AG04450 (cell line): Measurements from ENCODE around the gene PHLDA3. TPM values are rescaled to one million over a fixed set of nuclear protein-coding genes. Genes with fewer than 3 reads are reported as not detected.

Source experiments
- CTCF ChIA-PET: fragments of 300-600, 350-600 bp; formaldehyde crosslinking; extraction: SDS; loops from one replicate; lab custom pipeline; 2022; ENCODE audit warnings: antibody characterized with exemption, inconsistent platforms; lab: Charles Lee
- POLR2A ChIA-PET: fragments of 350-600 bp; formaldehyde crosslinking; extraction: SDS; loops from one replicate; lab custom pipeline; 2021; ENCODE audit warnings: antibody characterized with exemption, inconsistent platforms; lab: Yijun Ruan, JAX
- DNase-seq: peaks from one replicate; pipeline ENCODE4 v3.0.0-alpha.2; 2011; ENCODE audit warnings: low read depth, low spot score
- H3K27ac ChIP-seq: one replicate; pipeline ENCODE4 v1.5.1; 2012; ENCODE audit warnings: low read depth, low read length, control low read depth
- H3K27me3 ChIP-seq: one replicate; pipeline ENCODE4 v1.6.0; 2012; ENCODE audit warnings: low read length; ENCODE audit not compliant: control insufficient read depth, insufficient read depth
- H3K4me3 ChIP-seq: 2 replicates; pipeline ENCODE4 v1.5.1; 2011; ENCODE audit warnings: mild to moderate bottlenecking, low read depth, low read length, control low read depth
- H3K9me3 ChIP-seq: 2 replicates; pipeline ENCODE4 v1.5.1; 2012; ENCODE audit warnings: low read length; ENCODE audit not compliant: control insufficient read depth, insufficient read depth
- polyA plus RNA-seq: library from polyadenylated mRNA; depleted of rRNA; stranded (reverse); fragments of >200 nt; gene quantifications from 2 replicates; pipeline ENCODE4 v1.2.3, GENCODE V29; 2011
- TF ChIP-seq, protein P1 (sequence below): IDR thresholded peaks from 2 replicates; pipeline ENCODE4 v1.5.1; 2011; ENCODE audit warnings: low read depth, low read length, control low read depth, inconsistent platforms

PHLDA3 gene
- polyA plus RNA-seq, 1 experiment = 58.9 TPM

DNA sequence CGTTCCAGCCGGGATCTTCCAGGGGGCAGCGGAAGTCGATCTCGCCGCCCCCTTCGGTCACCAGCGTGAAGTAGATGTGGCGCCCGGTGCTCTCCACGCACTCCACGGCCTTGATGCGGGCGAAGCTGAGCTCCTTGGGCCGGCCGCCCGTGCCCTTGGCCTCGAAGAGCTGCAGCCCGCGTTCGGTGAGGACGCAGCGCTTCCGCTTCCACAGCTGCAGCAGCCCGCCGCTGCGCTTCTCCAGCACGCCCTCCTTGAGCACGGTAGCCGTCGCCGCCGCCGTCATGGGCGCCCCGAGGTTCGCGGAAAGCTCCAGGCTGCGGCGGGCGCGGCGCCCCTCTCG lies 516 bp downstream of the PHLDA3 start:
- peak overlapping the region; percentile 99 for H3K4me3 ChIP-seq
- peak overlapping the region; percentile 75 for H3K27ac ChIP-seq
- DNase-seq = no peak
- H3K27me3 ChIP-seq = no peaks in the 10 kb centered on the region
- H3K9me3 ChIP-seq = peaks cover 5% of the 10 kb centered on the region; the same call in 1 of the 2 replicates
- ChIA-PET POLR2A (interaction anchor here (0.5 to 3.3 kb wide), 21 partner anchors 7 to 1242 kb away, joined by 3 to 36 read pairs (median 8); no protein-coding TSS in a partner anchor), CTCF (interaction anchor here (1.2 to 2.4 kb wide), 3 partner anchors 20 to 44 kb away, joined by 4 to 19 read pairs (median 14); no protein-coding TSS in a partner anchor)
- TF ChIP-seq, protein P1, sequence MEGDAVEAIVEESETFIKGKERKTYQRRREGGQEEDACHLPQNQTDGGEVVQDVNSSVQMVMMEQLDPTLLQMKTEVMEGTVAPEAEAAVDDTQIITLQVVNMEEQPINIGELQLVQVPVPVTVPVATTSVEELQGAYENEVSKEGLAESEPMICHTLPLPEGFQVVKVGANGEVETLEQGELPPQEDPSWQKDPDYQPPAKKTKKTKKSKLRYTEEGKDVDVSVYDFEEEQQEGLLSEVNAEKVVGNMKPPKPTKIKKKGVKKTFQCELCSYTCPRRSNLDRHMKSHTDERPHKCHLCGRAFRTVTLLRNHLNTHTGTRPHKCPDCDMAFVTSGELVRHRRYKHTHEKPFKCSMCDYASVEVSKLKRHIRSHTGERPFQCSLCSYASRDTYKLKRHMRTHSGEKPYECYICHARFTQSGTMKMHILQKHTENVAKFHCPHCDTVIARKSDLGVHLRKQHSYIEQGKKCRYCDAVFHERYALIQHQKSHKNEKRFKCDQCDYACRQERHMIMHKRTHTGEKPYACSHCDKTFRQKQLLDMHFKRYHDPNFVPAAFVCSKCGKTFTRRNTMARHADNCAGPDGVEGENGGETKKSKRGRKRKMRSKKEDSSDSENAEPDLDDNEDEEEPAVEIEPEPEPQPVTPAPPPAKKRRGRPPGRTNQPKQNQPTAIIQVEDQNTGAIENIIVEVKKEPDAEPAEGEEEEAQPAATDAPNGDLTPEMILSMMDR = no peak

DNA sequence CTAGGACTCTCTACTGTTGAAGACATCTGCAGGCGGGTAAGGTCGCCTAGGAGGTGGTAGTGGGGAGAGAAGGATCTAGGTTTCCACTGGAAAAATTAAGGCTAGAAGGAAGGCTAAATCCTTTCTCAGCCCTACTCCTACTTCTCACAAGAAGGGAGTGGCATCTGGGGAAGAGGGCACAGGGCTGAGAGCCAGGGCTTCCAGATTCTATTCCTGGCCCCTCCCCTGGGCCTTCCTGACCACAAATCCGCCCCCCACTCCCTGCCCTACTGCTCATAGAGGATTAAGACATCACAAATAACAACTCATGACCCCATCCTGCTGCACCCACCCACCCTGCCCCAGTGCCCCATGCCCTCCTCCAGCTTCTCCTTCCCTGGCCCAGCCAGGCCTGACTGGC lies 2.5 kb downstream of the PHLDA3 start:
- peak overlapping the region; percentile 99 for H3K4me3 ChIP-seq
- ChIA-PET CTCF (interaction anchor here (1.5 to 4.5 kb wide), 2 partner anchors 18 to 47 kb away, joined by 5 to 20 read pairs; no protein-coding TSS in a partner anchor), POLR2A (interaction anchor here (0.7 to 0.9 kb wide), 2 partner anchors 14 to 271 kb away, joined by 3 read pairs; no protein-coding TSS in a partner anchor)
- H3K9me3 ChIP-seq = peaks cover 5% of the 10 kb centered on the region; the same call in 1 of the 2 replicates
- no peaks in the 10 kb centered on the region for H3K27me3 ChIP-seq
- TF ChIP-seq, protein P1 = no peak
- no peak for DNase-seq
- no peak overlapping the region for H3K27ac ChIP-seq

- DNase-seq = no peak
- peak overlapping the region; percentile 99 for H3K4me3 ChIP-seq
- TF ChIP-seq, protein P1 = no peak
- POLR2A ChIA-PET = no interaction called here
- H3K9me3 ChIP-seq = peaks cover 5% of the 10 kb centered on the region; the same call in 1 of the 2 replicates
- H3K27ac ChIP-seq = peak overlapping the region; percentile 21
- no peaks in the 10 kb centered on the region for H3K27me3 ChIP-seq
- CTCF ChIA-PET = interaction anchor here (1.5 to 4.5 kb wide), 2 partner anchors 17 to 47 kb away, joined by 5 to 20 read pairs; no protein-coding TSS in a partner anchor
These were observed 3.2 kb downstream of the PHLDA3 start for GRCh38 chr1:201465698-201466290.

DNA sequence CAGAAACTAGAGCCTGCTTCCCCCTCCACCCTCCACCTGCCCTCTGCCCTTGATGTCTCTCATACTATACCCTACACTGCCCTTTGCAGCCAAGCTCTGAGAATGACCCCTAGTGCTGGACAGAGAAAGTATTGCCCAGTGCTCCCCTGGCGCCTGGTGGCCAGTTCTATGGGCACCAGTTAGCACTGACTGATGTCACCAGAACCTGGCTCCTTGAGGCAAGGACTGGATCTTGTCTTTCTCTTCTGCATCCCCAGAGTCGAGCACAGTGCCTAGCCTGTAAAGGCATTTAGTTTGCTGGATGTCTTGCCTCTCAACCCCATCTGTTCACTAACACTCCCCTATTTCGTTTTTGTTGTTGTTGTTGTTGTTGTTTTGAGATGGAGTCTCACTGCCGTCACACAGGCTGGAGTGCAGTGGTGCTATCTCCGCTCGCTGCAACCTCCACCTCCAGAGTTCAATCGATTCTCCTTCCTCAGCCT lies 5.9 kb downstream of the PHLDA3 start:
- no peak for DNase-seq
- Histone ChIP-seq H3K27me3 (no peaks in the 10 kb centered on the region), H3K9me3 (peaks cover 4% of the 10 kb centered on the region; the same call in 1 of the 2 replicates), H3K4me3 (no peak overlapping the region), H3K27ac (peak overlapping the region; percentile 98)
- ChIA-PET CTCF (interaction anchor here (2.8 to 3.6 kb wide), 3 partner anchors 15 to 50 kb away, joined by 11 to 38 read pairs (median 20); no protein-coding TSS in a partner anchor), POLR2A (interaction anchor here (0.9 to 1.7 kb wide), 4 partner anchors 15 to 41 kb away, joined by 3 to 7 read pairs (median 4); no protein-coding TSS in a partner anchor)
- TF ChIP-seq, protein P1 = peak; percentile 41
